A673 (cell line): ENCODE results near the gene ZNF496. TPM values are rescaled to one million over a fixed set of nuclear protein-coding genes. Genes with fewer than 3 reads are reported as not detected.

Experiments
- BruUV-seq: library from RNA; stranded (reverse); fragments of 400-500 nt; replicated peaks from 2 replicates; lab custom pipeline; 2021; lab: Mats Ljungman, UMichigan
- CTCF ChIA-PET: fragments of 300-600 bp; sonication (Branson Sonifier 250); formaldehyde crosslinking; loops from one replicate; lab custom pipeline; 2022; ENCODE audit warnings: antibody characterized with exemption; lab: Charles Lee
- POLR2A ChIA-PET: fragments of 300-600 bp; sonication (Branson Sonifier 250); formaldehyde crosslinking; loops from one replicate; lab custom pipeline; 2022; ENCODE audit warnings: antibody characterized with exemption; ENCODE audit not compliant: low non-redundant PET; lab: Charles Lee
- DNase-seq: peaks from one replicate; pipeline ENCODE4 v3.0.0-alpha.2; 2015; ENCODE audit warnings: low spot score
- H3K27ac ChIP-seq: fragments of 200-600 bp; sonication (generic); 2 replicates; pipeline ENCODE4 v1.5.1; 2016; ENCODE audit warnings: mixed run types, low read depth, mild to moderate bottlenecking, mixed read lengths, antibody characterized with exemption, low read length; ENCODE audit not compliant: poor library complexity, severe bottlenecking
- H3K27me3 ChIP-seq: fragments of 200-600 bp; sonication (generic); replicated peaks from 2 replicates; pipeline ENCODE4 v1.6.1; 2017; ENCODE audit warnings: mixed run types, low read depth, mild to moderate bottlenecking, mixed read lengths, antibody characterized with exemption, low read length; ENCODE audit not compliant: insufficient read depth, poor library complexity
- H3K36me3 ChIP-seq: fragments of 200-600 bp; sonication (generic); 2 replicates; pipeline ENCODE4 v1.6.1; 2016; ENCODE audit warnings: mixed run types, mild to moderate bottlenecking, mixed read lengths, antibody characterized with exemption, low read length; ENCODE audit not compliant: insufficient read depth, poor library complexity, severe bottlenecking
- H3K4me1 ChIP-seq: fragments of 200-600 bp; sonication (generic); 2 replicates; pipeline ENCODE4 v1.6.1; 2017; ENCODE audit warnings: mixed run types, mild to moderate bottlenecking, mixed read lengths, antibody characterized with exemption, low read length; ENCODE audit not compliant: insufficient read depth, poor library complexity, severe bottlenecking
- H3K4me3 ChIP-seq: fragments of 200-600 bp; sonication (generic); 2 replicates; pipeline ENCODE4 v1.5.1; 2016; ENCODE audit warnings: low read depth, mixed run types, mild to moderate bottlenecking, mixed read lengths, low read length; ENCODE audit not compliant: poor library complexity, severe bottlenecking
- H3K9me3 ChIP-seq: fragments of 200-600 bp; sonication (generic); 2 replicates; pipeline ENCODE4 v1.6.1; 2016; ENCODE audit warnings: mixed run types, low read depth, mild to moderate bottlenecking, mixed read lengths, antibody characterized with exemption, low read length; ENCODE audit not compliant: poor library complexity, severe bottlenecking
- EZH2 ChIP-seq: fragments of 200-600 bp; sonication (generic); IDR thresholded peaks from 2 replicates; pipeline ENCODE4 v1.6.1; 2017; ENCODE audit warnings: borderline replicate concordance, low read depth, mild to moderate bottlenecking, mixed read lengths, antibody characterized with exemption, low read length; ENCODE audit not compliant: poor library complexity, severe bottlenecking
- intact Hi-C: fragments of 100-400 bp; cut with micrococcal nuclease; formaldehyde crosslinking; loops from one replicate; pipeline ENCODE4 v1.10.0; 2022; ENCODE audit not compliant: unreplicated experiment
- total RNA-seq: library from RNA; stranded (reverse); gene quantifications from 2 replicates; pipeline ENCODE4 v1.2.3, GENCODE V29; 2021
- TF ChIP-seq, protein P1 (sequence below): fragments of 300-800, 200-600 bp; sonication (generic); conservative IDR thresholded peaks from 2 replicates; pipeline ENCODE4 v1.5.1; 2017; ENCODE audit warnings: low read depth, mild to moderate bottlenecking, antibody characterized with exemption, low read length, moderate library complexity, mixed read lengths

ZNF496 gene
- total RNA-seq, 1 experiment from 2014 or later, result 30.2 TPM

DNA sequence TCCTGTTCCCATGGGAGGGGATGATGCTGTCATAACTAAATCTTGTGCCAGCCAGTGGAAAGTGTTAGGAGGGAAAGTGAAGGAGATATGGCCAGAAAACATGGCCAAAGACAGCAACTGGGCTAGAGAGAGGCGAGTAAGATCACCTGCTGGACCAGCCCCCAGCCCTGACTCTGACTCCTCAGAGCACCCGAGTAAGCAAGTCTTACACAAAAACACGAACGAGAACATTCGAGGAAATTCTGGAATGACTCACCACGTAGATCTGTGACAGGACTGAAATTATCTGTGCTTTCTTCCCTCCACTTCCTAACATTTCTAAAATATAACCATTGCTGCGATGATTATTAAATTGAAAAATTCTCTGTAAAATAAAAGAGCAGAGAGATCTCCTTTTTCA lies 9.2 kb downstream of the ZNF496 start:
- intact Hi-C loops, result no loop called here
- H3K36me3 ChIP-seq, result peaks cover 46% of the 10 kb centered on the region
- H3K4me1 ChIP-seq, result no peaks in the 10 kb centered on the region
- no peaks in the 10 kb centered on the region for H3K9me3 ChIP-seq
- H3K4me3 ChIP-seq, result no peak overlapping the region
- H3K27ac ChIP-seq, result no peak overlapping the region
- TF ChIP-seq, protein P1, sequence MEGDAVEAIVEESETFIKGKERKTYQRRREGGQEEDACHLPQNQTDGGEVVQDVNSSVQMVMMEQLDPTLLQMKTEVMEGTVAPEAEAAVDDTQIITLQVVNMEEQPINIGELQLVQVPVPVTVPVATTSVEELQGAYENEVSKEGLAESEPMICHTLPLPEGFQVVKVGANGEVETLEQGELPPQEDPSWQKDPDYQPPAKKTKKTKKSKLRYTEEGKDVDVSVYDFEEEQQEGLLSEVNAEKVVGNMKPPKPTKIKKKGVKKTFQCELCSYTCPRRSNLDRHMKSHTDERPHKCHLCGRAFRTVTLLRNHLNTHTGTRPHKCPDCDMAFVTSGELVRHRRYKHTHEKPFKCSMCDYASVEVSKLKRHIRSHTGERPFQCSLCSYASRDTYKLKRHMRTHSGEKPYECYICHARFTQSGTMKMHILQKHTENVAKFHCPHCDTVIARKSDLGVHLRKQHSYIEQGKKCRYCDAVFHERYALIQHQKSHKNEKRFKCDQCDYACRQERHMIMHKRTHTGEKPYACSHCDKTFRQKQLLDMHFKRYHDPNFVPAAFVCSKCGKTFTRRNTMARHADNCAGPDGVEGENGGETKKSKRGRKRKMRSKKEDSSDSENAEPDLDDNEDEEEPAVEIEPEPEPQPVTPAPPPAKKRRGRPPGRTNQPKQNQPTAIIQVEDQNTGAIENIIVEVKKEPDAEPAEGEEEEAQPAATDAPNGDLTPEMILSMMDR, result no peak
- no peak for TF ChIP-seq EZH2
- no peaks in the 10 kb centered on the region for H3K27me3 ChIP-seq
- POLR2A ChIA-PET, result no interaction called here
- no peak for DNase-seq
- CTCF ChIA-PET, result no interaction called here
- BruUV-seq, result no TSS peak

- CTCF ChIA-PET, result no interaction called here
- H3K36me3 ChIP-seq, result peaks cover 29% of the 10 kb centered on the region
- intact Hi-C loops, result no loop called here
These were observed 14.0 kb downstream of the ZNF496 start for GRCh38 chr1:247317702-247318101.

GRCh38 chr1:247316590-247317197 lies 15.0 kb downstream of the ZNF496 start:
- no peaks in the 10 kb centered on the region for H3K9me3 ChIP-seq
- intact Hi-C loops, result no loop called here
- CTCF ChIA-PET, result no interaction called here
- H3K27me3 ChIP-seq, result no peaks in the 10 kb centered on the region
- TF ChIP-seq, protein P1, result no peak
- no peak for TF ChIP-seq EZH2
- no peak overlapping the region for H3K4me3 ChIP-seq
- POLR2A ChIA-PET, result no interaction called here
- H3K27ac ChIP-seq, result no peak overlapping the region
- H3K36me3 ChIP-seq, result peaks cover 19% of the 10 kb centered on the region
- DNase-seq, result no peak
- H3K4me1 ChIP-seq, result no peaks in the 10 kb centered on the region
- BruUV-seq, result no TSS peak

More at GRCh38 chr1:247317702-247318101, 14.0 kb downstream of the ZNF496 start:
- BruUV-seq, result no TSS peak
- TF ChIP-seq EZH2, result no peak
- no peaks in the 10 kb centered on the region for H3K9me3 ChIP-seq
- no peak for DNase-seq
- POLR2A ChIA-PET, result no interaction called here
- H3K27ac ChIP-seq, result no peak overlapping the region
- H3K4me1 ChIP-seq, result no peaks in the 10 kb centered on the region
- H3K4me3 ChIP-seq, result no peak overlapping the region
- H3K27me3 ChIP-seq, result no peaks in the 10 kb centered on the region

DNA sequence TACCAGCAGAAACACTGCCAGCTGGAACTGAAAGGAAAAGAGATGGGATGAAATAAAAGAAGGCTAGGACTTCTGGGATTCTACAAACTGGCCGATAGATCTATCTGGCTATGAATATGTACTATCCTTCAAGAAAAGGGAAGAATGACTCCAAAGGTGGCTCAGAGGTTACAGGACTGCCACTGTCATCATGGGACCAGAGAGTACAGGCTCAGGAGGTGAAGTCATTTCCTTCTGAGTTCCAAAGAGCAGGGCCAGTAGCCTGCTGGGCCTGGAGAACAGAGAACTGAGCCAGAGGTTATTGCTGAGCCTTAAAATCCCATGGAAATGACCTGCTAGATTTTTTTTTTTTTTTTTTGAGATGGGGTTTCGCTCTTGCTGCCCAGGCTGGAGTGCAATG lies 27.6 kb downstream of the ZNF496 start:
- Histone ChIP-seq H3K27me3 (no peaks in the 10 kb centered on the region), H3K27ac (no peak overlapping the region), H3K9me3 (no peaks in the 10 kb centered on the region), H3K4me3 (no peak overlapping the region), H3K4me1 (no peaks in the 10 kb centered on the region), H3K36me3 (peaks cover 33% of the 10 kb centered on the region)
- ChIA-PET POLR2A (no interaction called here), CTCF (no interaction called here)
- TF ChIP-seq, protein P1, result no peak
- TF ChIP-seq EZH2, result no peak
- BruUV-seq, result no TSS peak
- intact Hi-C loops, result no loop called here
- DNase-seq, result no peak
